A549 (cell line): Measurements from ENCODE around the gene PDX1.

ENCODE experiments used
- BHLHE40 ChIP-seq: IDR thresholded peaks from 2 replicates; pipeline ENCODE4 v1.6.1; 2012; ENCODE audit warnings: low read depth, low read length, inconsistent platforms
- CTCF ChIP-seq: fragments of >200 bp; sonication (Bioruptor Twin); formaldehyde crosslinking; IDR thresholded peaks from 3 replicates; pipeline ENCODE4 v1.5.1; 2016
- GATA3 ChIP-seq: IDR thresholded peaks from 2 replicates; pipeline ENCODE4 v1.6.1; 2012; ENCODE audit warnings: borderline replicate concordance
- HEYL ChIP-seq: fragments of 250-450 bp; sonication (Bioruptor Pico); IDR thresholded peaks from 2 replicates; pipeline ENCODE4 v1.8.0; 2021; ENCODE audit warnings: mild to moderate bottlenecking, moderate library complexity
- HOXA7 ChIP-seq: fragments of 250-450 bp; sonication (Bioruptor Pico); IDR thresholded peaks from 2 replicates; pipeline ENCODE4 v1.5.0; 2020; ENCODE audit warnings: mild to moderate bottlenecking, moderate library complexity
- JUN ChIP-seq, 2 experiments: fragments of >200 bp; sonication (Bioruptor Twin); formaldehyde crosslinking; IDR thresholded peaks; 2 replicates in 1 of 2; 3 replicates in 1 of 2; pipeline ENCODE4 v1.6.1; 2016 to 2017
- MAX ChIP-seq: IDR thresholded peaks from 2 replicates; pipeline ENCODE4 v1.6.1; 2012
- MAZ ChIP-seq: fragments of 150-350 bp; IDR thresholded peaks from 2 replicates; pipeline ENCODE4 v1.6.1; 2014; ENCODE audit warnings: antibody characterized with exemption, low read depth, low read length, borderline replicate concordance
- PHF8 ChIP-seq: fragments of 200-600 bp; sonication (generic); IDR thresholded peaks from 2 replicates; pipeline ENCODE4 v1.6.1; 2016; ENCODE audit warnings: low read depth, mild to moderate bottlenecking, antibody characterized with exemption, moderate library complexity, borderline replicate concordance
- RCOR1 ChIP-seq: fragments of 150-350 bp; IDR thresholded peaks from 2 replicates; pipeline ENCODE4 v1.6.1; 2014; ENCODE audit warnings: antibody characterized with exemption, low read length, low read depth
- REST ChIP-seq: fragments of 200-600 bp; sonication (generic); IDR thresholded peaks from 2 replicates; pipeline ENCODE4 v1.6.1; 2016; ENCODE audit warnings: antibody characterized with exemption, mild to moderate bottlenecking, moderate library complexity
- SREBF2 ChIP-seq: fragments of 450-650 bp; IDR thresholded peaks from 2 replicates; pipeline ENCODE4 v1.6.1; 2014; ENCODE audit warnings: mild to moderate bottlenecking, moderate library complexity
- USF2 ChIP-seq: fragments of 450-650 bp; IDR thresholded peaks from 2 replicates; pipeline ENCODE4 v1.6.1; 2014; ENCODE audit warnings: antibody characterized with exemption
- ZSCAN20 ChIP-seq: fragments of 250-450 bp; sonication (Bioruptor Pico); IDR thresholded peaks from 2 replicates; pipeline ENCODE4 v1.8.0; 2022; ENCODE audit warnings: mild to moderate bottlenecking, moderate library complexity

GRCh38 chr13:27967736-27968315 is 48.0 kb downstream of the PDX1 start:
- TF ChIP-seq USF2 = no peak
- TF ChIP-seq MAX = no peak
- TF ChIP-seq HOXA7 (CRISPR knock-in tag) = no peak
- no peak for TF ChIP-seq RCOR1
- no peak for TF ChIP-seq MAZ
- no peak for TF ChIP-seq SREBF2
- no peak for TF ChIP-seq BHLHE40
- TF ChIP-seq HEYL (CRISPR knock-in tag) = no peak
- no peak for TF ChIP-seq CTCF
- no peak for TF ChIP-seq GATA3
- TF ChIP-seq ZSCAN20 (CRISPR knock-in tag) = no peak
- TF ChIP-seq JUN (IDR thresholded peaks at IDR 0.05) = no peak
- TF ChIP-seq PHF8 = no peak
- TF ChIP-seq REST = no peak
